ENCODE data around the gene SLC17A9.

The SLC17A9 gene

DNA sequence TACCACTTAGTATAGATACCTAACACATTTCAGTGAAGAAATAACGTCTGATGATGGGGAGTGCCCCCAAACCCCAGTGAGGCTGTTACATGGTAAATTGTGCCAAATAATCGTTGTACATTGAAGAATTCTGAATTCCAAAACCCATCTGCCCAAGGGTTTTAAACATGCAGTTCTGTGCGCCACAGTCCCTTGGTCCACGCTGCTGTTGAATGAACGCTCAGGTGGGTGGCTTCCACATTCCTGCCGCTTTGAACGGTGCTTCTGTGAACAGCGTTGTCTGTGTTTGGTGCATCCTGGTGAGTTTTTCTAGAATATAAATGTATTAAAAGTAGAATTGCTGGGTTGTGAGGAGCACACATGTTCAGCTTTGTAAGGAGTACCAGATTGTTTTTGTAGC lies 11.6 kb upstream of the SLC17A9 start:
- no peak for DNase-seq

DNA sequence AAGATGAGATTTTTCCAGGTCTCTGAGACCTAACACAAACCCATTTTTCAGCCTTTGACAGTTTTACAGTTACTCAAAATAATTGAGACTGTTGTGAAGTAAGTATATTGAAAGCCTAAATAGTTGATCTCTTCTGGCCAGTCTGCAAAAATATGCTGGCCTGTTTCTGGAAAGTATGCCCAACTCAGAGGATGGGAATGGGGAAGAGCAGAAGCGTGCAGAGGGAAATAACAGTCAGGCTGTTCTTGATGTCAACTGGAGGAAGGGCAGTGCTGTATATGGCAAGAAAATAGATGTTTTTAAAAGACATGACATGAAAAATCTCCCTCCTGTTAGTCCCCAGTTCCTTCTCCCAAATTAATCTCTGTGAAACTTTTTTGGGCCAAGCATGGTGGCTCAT lies 10.7 kb upstream of the SLC17A9 start:
- DNase-seq = no peak

DNA sequence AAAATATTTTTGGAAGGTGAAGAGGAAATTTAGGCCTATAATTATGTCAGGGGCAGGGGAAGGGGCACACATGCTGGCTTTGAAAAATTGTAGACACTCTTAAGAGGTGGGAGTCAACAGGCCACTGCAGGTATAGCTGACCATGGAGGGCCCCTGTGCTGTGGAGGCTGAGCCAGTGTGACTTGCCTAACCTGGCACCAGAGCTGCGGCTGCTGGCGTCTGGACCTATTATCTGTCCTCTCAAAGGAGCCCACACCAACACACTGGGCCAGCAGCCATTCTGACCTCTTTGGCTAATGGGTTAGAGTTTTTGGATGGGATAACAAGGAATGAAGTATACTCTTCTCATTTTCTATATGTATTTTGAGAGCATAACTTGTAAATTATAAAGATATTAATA lies 10.1 kb upstream of the SLC17A9 start:
- DNase-seq = no peak

DNA sequence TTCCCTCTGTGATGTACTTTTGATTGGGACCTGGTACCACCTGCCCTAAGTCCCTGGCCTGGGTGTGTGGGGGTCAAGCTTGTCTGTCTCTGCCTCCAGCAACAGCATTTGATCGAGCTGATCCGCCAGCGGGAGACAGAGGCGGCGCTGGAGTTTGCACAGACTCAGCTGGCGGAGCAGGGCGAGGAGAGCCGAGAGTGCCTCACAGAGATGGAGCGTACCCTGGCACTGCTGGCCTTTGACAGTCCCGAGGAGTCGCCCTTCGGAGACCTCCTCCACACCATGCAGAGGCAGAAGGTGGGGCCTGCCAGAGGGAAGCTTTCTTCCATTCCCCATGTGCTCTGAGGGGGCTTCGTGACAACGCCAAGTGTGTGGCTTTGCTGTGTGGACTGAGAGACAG lies 9.1 kb upstream of the SLC17A9 start:
- no peak for DNase-seq

DNA sequence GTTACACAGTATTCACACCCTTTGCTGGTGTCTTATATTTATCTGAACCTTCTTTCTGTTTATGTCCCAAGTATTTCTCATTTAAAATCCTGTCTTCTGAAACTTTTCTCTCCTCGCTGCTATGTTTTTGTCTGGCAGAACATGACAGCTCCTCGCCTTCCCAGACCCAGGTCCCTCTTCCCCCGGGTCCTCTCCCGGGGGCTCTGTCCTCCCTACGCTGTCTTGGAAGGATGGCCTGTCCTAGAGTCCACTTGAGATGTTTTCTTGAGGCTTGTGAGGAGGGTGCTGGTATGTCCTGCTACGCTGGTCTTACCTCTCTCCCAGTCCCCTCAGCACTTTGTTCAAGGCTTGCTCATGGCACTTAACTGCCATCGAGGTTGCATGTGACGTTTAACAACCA lies 8.3 kb upstream of the SLC17A9 start:
- DNase-seq = no peak

DNA sequence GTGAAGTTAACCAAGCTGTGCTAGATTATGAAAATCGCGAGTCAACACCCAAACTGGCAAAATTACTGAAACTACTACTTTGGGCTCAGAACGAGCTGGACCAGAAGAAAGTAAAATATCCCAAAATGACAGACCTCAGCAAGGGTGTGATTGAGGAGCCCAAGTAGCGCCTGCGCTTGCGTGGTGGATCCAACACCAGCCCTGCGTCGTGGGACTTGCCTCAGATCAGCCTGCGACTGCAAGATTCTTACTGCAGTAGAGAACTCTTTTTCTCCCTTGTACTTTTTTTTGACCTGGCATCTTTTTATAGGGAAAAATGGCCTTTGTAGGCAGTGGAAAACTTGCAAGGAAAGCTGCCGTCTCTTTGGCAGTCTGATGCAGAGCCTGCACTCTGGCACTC lies 7.8 kb upstream of the SLC17A9 start:
- no peak for DNase-seq

DNA sequence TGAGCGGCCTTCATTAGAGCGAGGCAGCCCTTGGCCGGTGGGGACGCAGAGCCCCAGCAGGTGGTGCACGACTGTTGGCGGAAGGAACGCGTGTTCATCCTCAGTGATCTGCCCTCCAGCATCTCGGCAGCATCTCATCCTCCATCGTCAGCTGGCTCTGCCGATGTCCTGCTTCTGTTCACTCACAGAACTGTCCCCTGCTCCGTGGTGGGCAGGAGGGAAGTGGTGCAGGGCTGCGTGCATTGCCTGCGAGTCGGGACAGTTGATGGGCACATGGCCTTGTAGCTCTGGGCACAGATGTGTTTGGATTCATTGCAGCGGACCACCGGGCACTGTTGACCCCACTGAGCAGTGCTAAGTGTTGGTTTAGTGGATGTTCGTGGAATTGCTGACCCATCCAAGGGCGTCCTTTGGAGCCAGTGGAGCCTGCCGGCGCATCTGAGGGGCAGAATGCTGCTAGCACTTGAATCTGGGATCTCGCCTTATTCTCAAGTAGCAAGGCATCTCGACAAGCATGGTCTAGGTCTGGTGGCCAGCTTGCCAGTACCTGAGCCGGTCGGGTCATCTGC lies 6.7 kb upstream of the SLC17A9 start:
- DNase-seq = no peak

DNA sequence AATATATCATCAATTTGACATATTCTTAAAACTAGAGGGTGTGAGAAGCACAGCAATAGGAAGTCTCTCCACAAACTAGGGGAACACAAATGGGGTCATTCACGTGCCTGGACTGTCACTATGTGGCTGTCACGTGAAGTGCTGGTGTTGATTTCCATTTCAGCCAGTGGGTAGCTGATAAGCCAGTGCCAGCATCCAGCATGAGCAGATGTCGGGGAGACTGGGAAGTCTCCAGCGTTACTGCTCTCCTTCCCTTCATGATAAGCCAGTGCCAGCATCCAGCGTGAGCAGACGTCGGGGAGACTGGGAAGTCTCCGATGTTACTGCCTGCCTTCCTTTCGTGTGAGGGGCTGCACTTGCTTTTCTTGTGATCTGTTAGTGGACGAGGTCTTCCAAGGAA lies 5.6 kb upstream of the SLC17A9 start:
- DNase-seq = no peak

DNA sequence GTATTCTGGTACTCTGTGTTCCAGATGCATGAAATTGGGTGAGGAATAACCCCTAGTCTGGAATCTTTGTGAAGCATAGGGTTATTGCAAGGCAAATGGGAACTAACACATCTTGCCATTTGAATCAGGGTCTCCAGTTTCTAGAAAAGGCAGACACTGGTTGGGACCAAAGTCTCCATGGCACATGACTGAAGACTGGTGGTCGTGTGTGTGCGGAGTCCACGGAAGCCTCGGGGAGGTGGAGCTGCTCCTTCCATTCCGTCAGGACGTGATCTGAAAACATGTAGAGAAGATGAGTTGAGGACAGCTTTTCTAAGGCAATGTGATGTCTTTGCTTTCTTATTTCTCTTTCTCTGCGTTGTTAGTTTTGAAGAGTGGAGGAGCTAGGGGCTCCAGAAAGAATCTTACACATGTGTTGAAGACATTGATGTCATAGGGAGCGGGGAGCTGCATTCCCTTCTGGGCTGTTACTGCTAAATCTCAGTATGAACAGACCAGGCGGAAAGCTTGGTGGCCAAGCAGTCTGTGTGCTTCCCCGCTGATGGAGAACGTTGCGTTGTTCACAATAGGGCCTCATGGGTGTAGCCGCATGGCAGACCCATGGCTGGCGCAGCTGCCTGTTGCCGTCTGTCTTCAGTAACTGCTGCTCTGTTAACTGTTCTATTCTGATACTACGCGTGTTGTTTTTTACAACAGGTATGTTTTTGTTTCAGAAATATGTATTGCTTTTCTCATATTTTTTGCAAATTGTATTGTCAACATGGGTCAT lies 4.8 kb upstream of the SLC17A9 start:
- DNase-seq = no peak

DNA sequence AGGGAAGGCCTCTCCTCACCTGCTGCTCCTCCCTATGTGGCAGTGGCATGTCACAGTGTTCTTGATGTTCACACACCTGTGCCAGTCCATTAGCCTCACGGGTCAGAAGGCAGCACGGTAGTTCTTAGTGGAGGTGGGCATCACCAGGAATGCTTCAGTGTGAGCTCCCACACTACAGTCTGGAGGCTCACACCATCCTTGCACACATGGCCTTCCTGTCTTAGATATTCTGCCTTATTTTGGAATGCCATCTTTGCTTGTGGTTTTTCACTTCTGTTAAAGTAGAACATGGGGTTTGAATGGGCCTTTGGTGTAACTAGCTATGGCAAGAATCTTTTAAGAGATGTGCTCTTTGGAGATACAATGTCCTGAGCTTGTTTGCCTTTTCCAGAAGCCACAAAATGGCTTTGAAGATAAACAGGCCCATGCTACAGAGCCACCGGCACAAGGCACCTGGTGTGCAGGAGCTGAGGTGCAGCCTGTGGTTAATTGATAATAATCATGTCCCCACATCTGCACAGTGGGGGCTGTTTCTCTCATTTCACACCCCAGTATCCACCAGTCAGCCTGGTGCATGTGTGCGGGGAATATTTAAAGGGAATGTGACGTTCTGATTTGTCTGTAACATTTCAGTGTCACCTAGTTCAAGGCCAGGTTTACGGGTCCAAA lies 3.2 kb upstream of the SLC17A9 start:
- DNase-seq = no peak

DNA sequence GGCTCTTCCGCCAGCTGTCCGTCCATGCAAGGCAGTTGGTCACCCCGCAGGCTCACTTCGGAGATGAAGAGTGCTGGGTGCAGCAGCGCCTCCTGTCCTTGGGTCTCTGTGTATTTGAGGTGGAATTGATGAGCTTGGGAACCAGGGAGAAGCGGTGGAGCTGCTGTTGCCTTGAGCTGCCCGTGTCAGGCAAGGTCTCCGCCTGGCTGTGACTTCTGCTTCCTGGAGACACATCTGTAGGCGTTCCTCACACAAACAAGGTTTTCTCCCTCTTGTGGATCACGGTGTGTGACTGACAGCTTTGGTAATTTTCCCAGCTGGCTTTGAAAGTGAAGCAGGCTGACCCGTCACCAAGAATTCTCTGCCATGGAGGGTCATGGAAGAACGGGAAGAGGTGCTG lies 2.5 kb upstream of the SLC17A9 start:
- no peak for DNase-seq

DNA sequence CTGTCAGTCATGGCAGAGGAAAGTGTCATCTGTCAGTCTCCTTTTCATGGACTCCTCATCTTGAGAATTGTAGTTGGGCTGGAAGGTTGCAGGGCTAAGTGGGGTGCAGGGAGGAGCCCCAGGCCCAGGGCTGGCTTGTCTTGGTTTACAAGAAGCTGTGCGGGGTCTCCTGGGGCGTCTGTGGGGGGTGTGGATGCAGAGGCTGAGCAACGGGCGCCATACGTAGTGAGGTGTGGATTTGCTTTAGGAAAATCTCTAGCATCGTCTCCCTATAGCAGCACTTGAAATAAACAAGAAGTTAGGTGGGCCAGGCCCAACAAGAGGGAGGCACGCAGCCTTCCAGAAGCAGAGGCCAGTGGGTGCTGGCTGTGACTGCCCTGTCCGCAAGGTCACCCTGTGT lies 1.8 kb upstream of the SLC17A9 start:
- no peak for DNase-seq

DNA sequence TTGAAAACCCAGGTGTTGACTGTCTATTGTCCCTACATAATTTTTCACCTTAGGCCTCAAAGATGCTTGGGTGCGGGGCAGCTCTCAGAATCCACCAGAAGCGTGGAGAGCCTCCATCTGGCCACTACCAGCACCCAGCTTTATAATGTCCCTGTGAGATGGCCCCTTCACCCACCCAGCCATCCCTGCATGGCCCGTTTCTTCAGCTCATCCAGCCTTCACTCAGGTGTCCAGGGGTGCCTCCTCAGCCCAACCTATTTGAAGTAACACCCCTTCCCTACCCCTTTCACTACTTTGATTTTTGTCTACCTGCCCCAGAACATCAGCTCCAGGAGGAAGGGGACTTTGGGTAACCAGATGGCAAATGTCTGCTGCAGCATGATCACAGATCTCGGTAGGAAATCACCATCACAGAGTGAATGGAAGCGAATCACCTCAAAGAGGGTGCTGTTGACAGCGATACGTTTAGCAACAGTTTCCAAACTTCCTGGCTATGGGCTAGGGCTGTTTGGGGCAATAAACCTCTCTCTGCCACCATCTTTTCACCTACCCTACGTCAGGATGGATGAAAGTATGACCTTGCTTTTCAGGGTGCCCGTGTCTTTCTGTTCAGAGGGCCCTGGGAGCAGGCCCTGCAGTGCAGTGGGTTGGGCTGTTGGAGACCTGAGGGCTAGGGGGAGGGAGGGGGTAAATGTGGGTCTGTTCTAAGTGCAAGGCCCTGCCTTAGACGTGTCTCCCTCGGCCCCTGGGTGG lies 1.2 kb upstream of the SLC17A9 start:
- DNase-seq = no peak

DNA sequence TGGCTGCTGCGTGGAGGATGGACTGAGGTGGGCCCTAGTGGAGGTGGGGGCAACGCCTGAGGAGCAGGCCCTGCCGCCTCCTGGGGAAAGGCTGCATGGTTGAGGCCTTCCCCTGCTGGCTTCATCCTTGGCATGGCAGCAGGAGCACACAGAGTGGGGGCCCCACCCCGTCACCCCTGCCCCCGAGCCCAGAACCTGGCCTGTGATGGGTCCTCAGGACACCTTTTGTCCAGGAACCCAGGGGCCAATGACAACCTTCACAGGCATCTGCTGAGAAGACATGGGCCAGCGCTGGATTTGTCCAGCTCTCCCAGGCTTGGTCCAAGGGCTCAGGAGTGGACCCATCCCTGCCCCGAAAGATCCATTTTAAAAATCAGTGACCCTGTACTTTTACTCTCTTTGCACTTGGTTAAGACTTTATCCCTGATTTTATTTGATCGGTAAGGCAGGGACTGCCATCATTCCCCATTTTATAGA lies 575 bp upstream of the SLC17A9 start:
- no peak for DNase-seq

DNA sequence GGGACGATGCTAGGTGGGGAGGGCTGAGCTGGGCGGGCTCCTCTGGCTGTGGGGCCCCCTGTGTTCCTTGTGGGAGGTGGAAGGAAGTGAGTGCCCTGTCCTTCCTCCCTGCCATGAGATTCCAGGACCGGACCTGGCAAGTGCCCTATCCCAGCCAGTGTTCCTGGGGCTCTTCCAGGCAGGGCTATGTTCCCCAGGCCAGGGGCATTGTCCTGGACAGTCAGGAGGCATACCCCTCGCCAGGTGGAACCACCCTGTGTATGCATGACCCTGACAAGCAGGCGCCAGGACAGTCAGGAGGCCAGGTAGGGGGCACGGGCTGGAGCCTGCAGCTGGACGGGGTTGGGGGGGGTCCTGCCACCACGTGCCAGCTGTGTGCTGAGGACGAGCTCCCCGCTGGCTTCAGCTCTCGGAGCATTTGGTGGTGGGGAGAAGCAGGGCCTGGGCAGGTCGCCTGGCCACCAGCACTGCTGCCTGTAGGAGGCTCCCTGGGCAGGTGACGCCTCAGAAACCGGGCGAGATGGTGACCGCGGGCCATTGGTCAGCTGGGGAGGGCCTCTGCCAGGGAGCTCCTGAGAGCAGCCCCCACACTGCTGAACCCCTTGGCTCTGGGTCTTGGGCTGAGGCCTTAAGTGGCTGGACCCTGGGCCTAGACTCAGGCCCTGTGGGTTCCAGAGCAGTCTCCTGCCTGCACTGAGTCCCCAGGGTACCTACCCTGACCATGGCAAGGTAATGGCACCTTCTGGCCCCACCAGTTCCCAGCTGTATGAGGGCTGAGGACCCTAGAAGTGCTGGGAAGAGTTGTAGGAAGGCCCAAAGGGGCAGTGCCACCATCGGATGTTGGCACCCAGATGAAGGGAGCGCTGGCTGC lies 694 bp downstream of the SLC17A9 start:
- DNase-seq = no peak

DNA sequence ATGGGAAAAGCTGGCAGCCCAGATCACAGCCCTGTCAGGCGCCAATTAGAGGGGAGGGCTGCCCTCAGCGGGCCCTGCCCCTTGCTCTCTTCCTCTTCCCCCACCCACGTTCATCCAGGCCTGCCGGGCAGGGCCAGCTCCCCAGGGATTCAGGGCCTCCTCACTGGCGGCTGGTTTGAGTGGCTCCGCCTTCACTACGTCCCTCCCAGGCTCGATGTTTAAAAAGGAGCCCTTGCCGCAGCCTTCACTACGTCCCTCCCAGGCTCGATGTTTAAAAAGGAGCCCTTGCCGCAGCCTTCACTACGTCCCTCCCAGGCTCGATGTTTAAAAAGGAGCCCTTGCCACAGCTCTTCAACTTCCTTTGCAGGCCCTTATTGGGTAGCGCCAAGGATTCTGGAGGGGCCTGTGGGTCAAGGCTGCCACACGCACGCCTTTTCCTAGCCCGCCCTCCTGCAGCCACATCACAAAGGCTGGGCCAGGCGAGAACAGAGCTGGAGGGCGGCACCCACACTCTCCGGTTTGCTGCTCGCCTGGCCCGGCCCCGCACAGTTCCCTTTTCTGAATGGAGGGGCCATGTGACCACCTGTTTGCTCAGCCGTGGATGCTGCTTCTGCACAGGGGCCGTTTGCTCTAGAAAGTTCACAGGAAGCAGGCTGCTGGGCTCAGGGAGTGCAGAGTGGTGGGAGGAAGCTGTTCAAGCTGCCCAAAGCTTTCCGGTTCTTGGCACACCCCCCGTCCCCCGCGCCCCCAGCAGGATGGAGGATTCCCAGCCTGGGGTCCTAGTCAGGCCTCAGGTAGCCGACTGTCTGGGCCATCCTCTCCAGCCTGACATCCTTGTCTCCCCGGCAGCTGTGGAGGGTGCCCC lies 1.6 kb downstream of the SLC17A9 start:
- peak; percentile 13 for DNase-seq

DNA sequence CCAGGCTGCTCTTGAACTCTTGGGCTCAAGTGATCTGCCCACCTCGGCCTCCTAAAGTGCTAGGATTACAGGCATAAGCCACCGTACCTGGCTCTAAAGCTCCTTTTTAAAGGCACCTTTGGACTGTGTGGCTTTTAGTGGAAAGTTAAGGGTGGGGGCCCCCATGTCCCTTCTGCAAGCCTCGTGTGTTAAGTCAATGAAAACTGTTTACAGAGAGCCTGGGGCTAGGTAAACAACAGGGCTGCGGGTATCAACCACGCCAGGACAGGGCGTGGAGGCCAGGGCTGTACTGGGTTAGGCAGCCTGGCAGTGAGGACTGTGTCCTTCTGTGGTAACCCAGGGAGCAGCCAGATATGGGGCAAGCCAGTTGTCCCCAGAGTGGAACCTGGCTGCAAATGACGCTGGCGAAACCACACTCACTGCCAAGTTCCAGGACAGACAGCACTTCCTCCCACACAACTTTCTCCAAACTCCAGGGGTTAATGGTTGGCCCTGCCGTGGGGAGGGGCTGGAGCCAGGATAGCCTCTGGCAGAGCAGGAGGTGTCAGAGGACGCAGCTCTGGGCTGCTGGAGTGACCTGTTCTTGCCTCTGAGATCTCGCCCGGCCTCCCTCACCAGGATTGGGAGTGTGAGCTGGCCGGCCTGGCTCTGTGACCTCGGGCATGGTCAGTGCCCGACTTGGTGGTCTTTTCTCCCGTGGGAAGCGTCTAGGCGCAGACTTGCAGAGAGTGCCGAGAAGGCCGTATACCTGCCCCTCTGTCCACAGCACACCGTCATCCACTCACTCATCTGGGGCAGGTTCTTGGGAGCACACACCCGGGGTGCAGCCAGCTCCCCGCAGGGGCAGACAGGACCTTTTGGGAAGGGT lies 3.2 kb downstream of the SLC17A9 start:
- DNase-seq = no peak

DNA sequence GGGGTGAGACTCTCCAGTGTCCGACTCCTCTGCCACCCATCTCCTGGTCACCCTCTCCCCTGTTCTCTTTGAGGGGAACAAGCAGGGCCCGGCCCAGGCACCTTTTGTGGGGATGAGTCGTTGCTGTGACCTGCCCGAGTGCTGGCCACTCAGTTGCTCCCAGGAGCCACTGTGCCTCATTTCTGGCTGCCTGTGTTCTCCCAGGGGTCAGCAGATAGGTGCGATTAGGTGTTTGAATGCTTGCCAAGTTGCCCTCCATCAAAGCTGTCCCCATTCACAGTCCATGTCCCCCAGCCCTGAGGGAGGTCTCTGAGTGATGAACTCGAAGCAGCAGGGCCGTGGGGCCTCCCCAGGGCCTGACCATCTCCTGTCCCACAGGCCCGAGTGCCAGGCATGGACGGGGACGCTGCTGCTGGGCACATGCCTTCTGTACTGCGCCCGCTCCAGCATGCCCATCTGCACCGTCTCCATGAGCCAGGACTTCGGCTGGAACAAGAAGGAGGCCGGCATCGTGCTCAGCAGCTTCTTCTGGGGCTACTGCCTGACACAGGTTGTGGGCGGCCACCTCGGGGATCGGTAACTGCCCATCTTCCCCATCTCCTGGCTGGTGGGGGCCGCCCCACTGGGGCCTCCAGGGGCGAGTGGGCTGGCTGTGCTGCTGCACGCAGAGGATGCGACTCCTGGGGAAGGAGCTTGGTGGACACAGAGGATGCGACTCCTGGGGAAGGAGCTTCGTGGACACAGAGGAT lies 4.1 kb downstream of the SLC17A9 start:
- no peak for DNase-seq

All from NCI-H187 treated with DMSO at 0.1 percent for 48 hours (cell line).